Hepatocyte (in vitro differentiated cells): ENCODE measurements around the gene ZBTB7C. TPM values are rescaled to one million over a fixed set of nuclear protein-coding genes. Genes with fewer than 3 reads are reported as not detected.

ENCODE experiments used
- DNase-seq: peaks from one replicate; pipeline ENCODE4 v3.0.0-alpha.2; 2016; ENCODE audit warnings: low spot score
- H2AFZ ChIP-seq: fragments of 200-600 bp; sonication (generic); 2 replicates; pipeline ENCODE4 v1.6.0; 2016; ENCODE audit warnings: antibody characterized with exemption, mild to moderate bottlenecking
- H3K27ac ChIP-seq: fragments of 200-600 bp; sonication (generic); 2 replicates; pipeline ENCODE4 v1.5.1; 2016; ENCODE audit warnings: mild to moderate bottlenecking
- H3K27me3 ChIP-seq: fragments of 200-600 bp; sonication (generic); 2 replicates; pipeline ENCODE4 v1.6.1; 2016
- H3K36me3 ChIP-seq: fragments of 200-600 bp; sonication (generic); replicated peaks from 2 replicates; pipeline ENCODE4 v1.5.1; 2016; ENCODE audit warnings: low read depth; ENCODE audit not compliant: insufficient read depth
- H3K4me1 ChIP-seq: fragments of 200-600 bp; sonication (generic); 2 replicates; pipeline ENCODE4 v1.5.1; 2016; ENCODE audit warnings: mild to moderate bottlenecking, moderate library complexity; ENCODE audit not compliant: insufficient read depth
- H3K4me2 ChIP-seq: fragments of 200-600 bp; sonication (generic); 2 replicates; pipeline ENCODE4 v1.6.0; 2016
- H3K4me3 ChIP-seq: fragments of 200-600 bp; sonication (generic); 2 replicates; pipeline ENCODE4 v1.5.1; 2016; ENCODE audit warnings: mild to moderate bottlenecking
- H3K79me2 ChIP-seq: fragments of 200-600 bp; sonication (generic); 2 replicates; pipeline ENCODE4 v1.6.0; 2017; ENCODE audit warnings: mild to moderate bottlenecking
- H3K9me2 ChIP-seq: fragments of 200-600 bp; sonication (generic); replicated peaks from 2 replicates; pipeline ENCODE4 v1.6.0; 2017; ENCODE audit warnings: mild to moderate bottlenecking; ENCODE audit not compliant: insufficient read depth
- H3K9me3 ChIP-seq: fragments of 200-600 bp; sonication (generic); 2 replicates; pipeline ENCODE4 v1.5.1; 2016; ENCODE audit warnings: low read depth, mild to moderate bottlenecking
- H4K20me1 ChIP-seq: fragments of 200-600 bp; sonication (generic); 2 replicates; pipeline ENCODE4 v1.6.0; 2016; ENCODE audit warnings: mild to moderate bottlenecking; ENCODE audit not compliant: insufficient read depth, poor library complexity, severe bottlenecking
- CTCF ChIP-seq: fragments of 200-600 bp; sonication (generic); IDR thresholded peaks from 2 replicates; pipeline ENCODE4 v1.5.1; 2016; ENCODE audit warnings: antibody characterized with exemption, mild to moderate bottlenecking; ENCODE audit not compliant: poor library complexity
- EZH2 ChIP-seq: fragments of 200-600 bp; sonication (generic); IDR thresholded peaks from 2 replicates; pipeline ENCODE4 v1.6.1; 2016; ENCODE audit warnings: antibody characterized with exemption, mild to moderate bottlenecking, borderline replicate concordance
- EZH2phosphoT487 ChIP-seq: fragments of 200-600 bp; sonication (generic); IDR thresholded peaks from one replicate; pipeline ENCODE4 v1.6.1; 2018; ENCODE audit warnings: antibody characterized with exemption, mild to moderate bottlenecking, low read depth, moderate library complexity; ENCODE audit not compliant: unreplicated experiment, severe bottlenecking
- WGBS: methylation state at CpG from one replicate; pipeline ENCODE4 v1.1.6; 2016; ENCODE audit warnings: low lambda C conversion rate; ENCODE audit errors: missing lambda C conversion rate; 5-methylcytosine and 5-hydroxymethylcytosine counted together
- polyA plus RNA-seq: library from polyadenylated mRNA; unstranded; fragments of >200 nt; fragmentation: Nextera tagmentation; extraction: Ambion mirVana; gene quantifications from 2 replicates; pipeline ENCODE4 v1.2.1, GENCODE V29; 2016
- total RNA-seq: library from RNA; depleted of rRNA; stranded (reverse); fragments of >200 nt; gene quantifications from 2 replicates; pipeline ENCODE4 v1.2.3, GENCODE V29; 2014

The ZBTB7C gene
- total and polyA plus RNA-seq, 2 experiments from 2014 or later, result 0.70 to 1.0 TPM

GRCh38 chr18:47985866-47986265, 423.3 kb downstream of the ZBTB7C start:
- TF ChIP-seq CTCF, result no peak
- no peaks in the 10 kb centered on the region for H3K4me1 ChIP-seq
- no peak overlapping the region for H2AFZ ChIP-seq
- no peak overlapping the region for H3K4me3 ChIP-seq
- H3K79me2 ChIP-seq, result no peaks in the 10 kb centered on the region
- H3K9me3 ChIP-seq, result no peaks in the 10 kb centered on the region
- H3K27ac ChIP-seq, result no peak overlapping the region
- no peak overlapping the region for H3K4me2 ChIP-seq
- WGBS, result 85% methylated on average over 7 of the region's 7 CpGs
- no peaks in the 10 kb centered on the region for H3K27me3 ChIP-seq
- H3K36me3 ChIP-seq, result no peaks in the 10 kb centered on the region
- no peaks in the 10 kb centered on the region for H4K20me1 ChIP-seq
- no peaks in the 10 kb centered on the region for H3K9me2 ChIP-seq
- no peak for DNase-seq

DNA sequence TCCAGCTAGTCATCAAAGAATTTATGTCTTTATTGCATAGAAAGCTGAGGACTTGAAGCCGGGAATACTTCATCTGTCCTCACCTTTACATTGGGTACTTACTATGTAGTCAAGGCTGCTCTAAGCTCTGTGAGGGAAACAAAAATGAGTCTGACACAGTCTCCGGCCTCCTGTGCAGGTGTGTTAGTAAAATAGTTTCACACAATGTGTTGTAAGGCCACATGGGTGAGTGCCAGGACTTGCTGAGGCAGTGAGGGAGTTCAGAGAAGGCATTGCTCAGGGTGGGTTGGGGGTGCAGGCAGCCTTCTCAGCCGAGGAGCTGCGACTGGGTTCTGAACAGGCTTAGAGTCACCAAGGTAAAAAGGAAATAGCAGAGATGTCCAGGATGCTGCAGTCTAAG, 424.2 kb downstream of the ZBTB7C start:
- DNase-seq, result no peak
- no peak overlapping the region for H2AFZ ChIP-seq
- H4K20me1 ChIP-seq, result no peaks in the 10 kb centered on the region
- H3K79me2 ChIP-seq, result no peaks in the 10 kb centered on the region
- no peaks in the 10 kb centered on the region for H3K27me3 ChIP-seq
- no peaks in the 10 kb centered on the region for H3K36me3 ChIP-seq
- no peak overlapping the region for H3K27ac ChIP-seq
- TF ChIP-seq CTCF (no peak), EZH2 (no peak), EZH2phosphoT487 (no peak)
- no peaks in the 10 kb centered on the region for H3K9me2 ChIP-seq
- H3K9me3 ChIP-seq, result no peaks in the 10 kb centered on the region
- H3K4me1 ChIP-seq, result no peaks in the 10 kb centered on the region
- H3K4me3 ChIP-seq, result no peak overlapping the region
- WGBS, result 78% methylated on average over 4 of the region's 4 CpGs
- H3K4me2 ChIP-seq, result no peak overlapping the region

GRCh38 chr18:47983946-47984345, 425.2 kb downstream of the ZBTB7C start:
- Histone ChIP-seq H3K4me2 (no peak overlapping the region), H3K9me3 (no peaks in the 10 kb centered on the region), H3K4me3 (no peak overlapping the region), H3K79me2 (no peaks in the 10 kb centered on the region), H3K9me2 (no peaks in the 10 kb centered on the region), H3K36me3 (no peaks in the 10 kb centered on the region), H3K4me1 (no peaks in the 10 kb centered on the region), H3K27me3 (no peaks in the 10 kb centered on the region), H4K20me1 (no peaks in the 10 kb centered on the region), H2AFZ (no peak overlapping the region), H3K27ac (no peak overlapping the region)
- TF ChIP-seq EZH2 (no peak), EZH2phosphoT487 (no peak), CTCF (no peak)
- WGBS, result 83% methylated on average over 6 of the region's 6 CpGs
- no peak for DNase-seq

GRCh38 chr18:47983055-47983454, 426.1 kb downstream of the ZBTB7C start:
- Histone ChIP-seq H3K4me3 (no peak overlapping the region), H3K4me2 (no peak overlapping the region), H3K79me2 (no peaks in the 10 kb centered on the region), H3K27ac (no peak overlapping the region), H3K4me1 (no peaks in the 10 kb centered on the region), H4K20me1 (no peaks in the 10 kb centered on the region), H3K9me2 (no peaks in the 10 kb centered on the region), H3K27me3 (no peaks in the 10 kb centered on the region), H3K9me3 (no peaks in the 10 kb centered on the region), H3K36me3 (no peaks in the 10 kb centered on the region), H2AFZ (no peak overlapping the region)
- no peak for DNase-seq
- 81% methylated on average over 2 of the region's 2 CpGs for WGBS
- no peak for TF ChIP-seq EZH2phosphoT487
- TF ChIP-seq CTCF, result no peak
- TF ChIP-seq EZH2, result no peak
